SK-N-MC (cell line): ENCODE measurements around the gene ANKRD60.

Experiments
- DNase-seq: peaks from one replicate; pipeline ENCODE4 v3.0.0-alpha.2; 2011; ENCODE audit warnings: low read depth, low spot score
- H3K27ac ChIP-seq: fragments of 200-600 bp; sonication (generic); 2 replicates; pipeline ENCODE4 v1.5.1; 2016; ENCODE audit warnings: mixed run types
- H3K36me3 ChIP-seq: fragments of 200-600 bp; sonication (generic); 2 replicates; pipeline ENCODE4 v1.6.1; 2017; ENCODE audit warnings: antibody characterized with exemption, low read length, mixed read lengths; ENCODE audit not compliant: insufficient read depth
- H3K4me3 ChIP-seq: fragments of 200-600 bp; sonication (generic); 2 replicates; pipeline ENCODE4 v1.5.1; 2016
- H3K9ac ChIP-seq: fragments of 200-600 bp; sonication (generic); 2 replicates; pipeline ENCODE4 v1.8.0; 2017; ENCODE audit warnings: mixed run types, mixed read lengths; ENCODE audit not compliant: insufficient read length
- H3K9me3 ChIP-seq: fragments of 200-600 bp; sonication (generic); 2 replicates; pipeline ENCODE4 v1.6.1; 2017; ENCODE audit warnings: low read depth, mild to moderate bottlenecking, antibody characterized with exemption, low read length, moderate library complexity, mixed read lengths
- EZH2 ChIP-seq: fragments of 200-600 bp; sonication (generic); IDR thresholded peaks from one replicate; pipeline ENCODE4 v1.6.1; 2017; ENCODE audit warnings: antibody characterized with exemption
- FOXP2 ChIP-seq: optimal IDR thresholded peaks from 2 replicates; pipeline ENCODE3; 2011; ENCODE audit warnings: mild to moderate bottlenecking, moderate library complexity; ENCODE audit not compliant: insufficient read depth; ENCODE audit errors: extremely low read length, control extremely low read depth
- POLR2AphosphoS5 ChIP-seq: IDR thresholded peaks from 2 replicates; pipeline ENCODE4 v1.6.1; 2012; ENCODE audit warnings: mild to moderate bottlenecking, low read depth, low read length, borderline replicate concordance

The ANKRD60 gene

DNA sequence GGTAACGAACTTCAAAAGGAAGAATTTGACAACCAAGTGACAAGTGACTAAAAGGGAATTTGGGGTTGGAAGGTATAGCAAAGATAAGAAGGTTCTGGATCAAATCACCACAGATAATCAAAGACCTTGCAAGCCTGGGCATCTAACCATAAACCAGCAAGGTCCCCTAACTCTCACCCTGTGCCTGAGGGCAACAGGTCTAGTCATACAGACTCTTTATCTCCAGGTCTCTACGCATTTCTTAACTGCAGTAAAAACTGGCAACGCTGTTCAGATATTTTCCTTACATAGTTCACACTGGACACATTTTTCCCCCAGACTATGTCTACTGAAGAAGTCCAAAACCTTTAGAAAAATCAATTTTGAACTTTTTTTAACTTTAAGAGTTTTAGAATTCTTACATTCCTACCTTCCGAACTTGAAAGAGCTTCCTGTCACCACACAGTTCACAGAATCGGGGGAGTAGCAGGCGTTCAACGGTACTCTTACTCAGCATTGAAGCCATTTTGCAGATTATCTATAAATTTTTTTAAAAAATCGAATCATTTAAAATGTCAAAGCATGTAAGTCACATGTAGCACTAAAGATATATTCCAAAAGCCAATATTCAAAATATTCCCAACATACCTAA is 23.0 kb upstream of the ANKRD60 start:
- H3K9me3 ChIP-seq: no peaks in the 10 kb centered on the region
- H3K4me3 ChIP-seq: no peak overlapping the region
- peaks cover 8% of the 10 kb centered on the region; the same call in 1 of the 2 replicates for H3K36me3 ChIP-seq
- H3K9ac ChIP-seq: no peak overlapping the region
- DNase-seq: no peak
- no peak overlapping the region for H3K27ac ChIP-seq
- TF ChIP-seq POLR2AphosphoS5 (no peak), FOXP2 (no peak), EZH2 (no peak)

GRCh38 chr20:58246346-58246745 is 17.9 kb upstream of the ANKRD60 start:
- Histone ChIP-seq H3K27ac (no peak overlapping the region), H3K4me3 (no peak overlapping the region), H3K36me3 (peaks cover 21% of the 10 kb centered on the region; the same call in 1 of the 2 replicates), H3K9ac (no peak overlapping the region), H3K9me3 (no peaks in the 10 kb centered on the region)
- DNase-seq: no peak
- TF ChIP-seq EZH2 (no peak), FOXP2 (no peak), POLR2AphosphoS5 (no peak)

DNA sequence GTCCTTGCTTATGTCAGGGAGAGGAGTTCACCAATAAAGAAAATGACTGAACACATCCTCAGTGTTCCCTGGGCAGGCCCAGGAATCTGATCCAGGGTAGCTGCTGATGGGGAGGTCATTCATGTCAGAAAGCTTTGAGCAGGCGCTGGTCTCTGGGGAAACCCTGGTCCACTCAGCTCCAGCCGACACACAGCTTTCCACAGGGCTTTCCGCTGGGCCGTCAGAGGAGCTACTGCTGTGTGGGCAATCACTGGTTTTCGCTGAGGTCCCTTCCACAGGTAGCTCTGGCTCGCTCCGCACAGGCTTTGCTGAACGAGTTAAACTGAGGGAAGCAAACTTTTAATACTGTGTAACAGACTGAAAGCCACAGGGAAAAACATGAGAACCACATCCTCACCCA is 17.5 kb upstream of the ANKRD60 start:
- TF ChIP-seq EZH2: no peak
- TF ChIP-seq POLR2AphosphoS5: no peak
- TF ChIP-seq FOXP2: no peak
- no peaks in the 10 kb centered on the region for H3K9me3 ChIP-seq
- H3K36me3 ChIP-seq: peaks cover 21% of the 10 kb centered on the region; the same call in 1 of the 2 replicates
- H3K9ac ChIP-seq: no peak overlapping the region
- H3K27ac ChIP-seq: no peak overlapping the region
- no peak overlapping the region for H3K4me3 ChIP-seq
- DNase-seq: no peak

GRCh38 chr20:58245181-58245891 is 16.9 kb upstream of the ANKRD60 start:
- DNase-seq: no peak
- no peak overlapping the region for H3K4me3 ChIP-seq
- no peak overlapping the region; the same call in 1 of the 2 replicates for H3K27ac ChIP-seq
- H3K36me3 ChIP-seq: peaks cover 21% of the 10 kb centered on the region; the same call in 1 of the 2 replicates
- TF ChIP-seq POLR2AphosphoS5 (no peak), EZH2 (no peak), FOXP2 (no peak)
- H3K9ac ChIP-seq: no peak overlapping the region
- H3K9me3 ChIP-seq: no peaks in the 10 kb centered on the region

GRCh38 chr20:58244517-58245030 is 16.1 kb upstream of the ANKRD60 start:
- Histone ChIP-seq H3K27ac (no peak overlapping the region), H3K36me3 (peaks cover 21% of the 10 kb centered on the region; the same call in 1 of the 2 replicates), H3K4me3 (no peak overlapping the region), H3K9me3 (no peaks in the 10 kb centered on the region), H3K9ac (no peak overlapping the region)
- TF ChIP-seq FOXP2 (no peak), EZH2 (no peak), POLR2AphosphoS5 (no peak)
- no peak for DNase-seq

GRCh38 chr20:58243653-58244410 is 15.4 kb upstream of the ANKRD60 start:
- Histone ChIP-seq H3K36me3 (peaks cover 18% of the 10 kb centered on the region; the same call in 1 of the 2 replicates), H3K9ac (no peak overlapping the region), H3K4me3 (no peak overlapping the region), H3K27ac (no peak overlapping the region), H3K9me3 (no peaks in the 10 kb centered on the region)
- no peak for DNase-seq
- TF ChIP-seq FOXP2: no peak
- TF ChIP-seq POLR2AphosphoS5: no peak
- no peak for TF ChIP-seq EZH2

- Histone ChIP-seq H3K36me3 (peaks cover 15% of the 10 kb centered on the region; the same call in 1 of the 2 replicates), H3K27ac (no peak overlapping the region), H3K9ac (no peak overlapping the region), H3K9me3 (no peaks in the 10 kb centered on the region), H3K4me3 (no peak overlapping the region)
- no peak for TF ChIP-seq POLR2AphosphoS5
- TF ChIP-seq EZH2: no peak
- TF ChIP-seq FOXP2: no peak
- no peak for DNase-seq
Observed at GRCh38 chr20:58242824-58243223, 14.4 kb upstream of the ANKRD60 start.

DNA sequence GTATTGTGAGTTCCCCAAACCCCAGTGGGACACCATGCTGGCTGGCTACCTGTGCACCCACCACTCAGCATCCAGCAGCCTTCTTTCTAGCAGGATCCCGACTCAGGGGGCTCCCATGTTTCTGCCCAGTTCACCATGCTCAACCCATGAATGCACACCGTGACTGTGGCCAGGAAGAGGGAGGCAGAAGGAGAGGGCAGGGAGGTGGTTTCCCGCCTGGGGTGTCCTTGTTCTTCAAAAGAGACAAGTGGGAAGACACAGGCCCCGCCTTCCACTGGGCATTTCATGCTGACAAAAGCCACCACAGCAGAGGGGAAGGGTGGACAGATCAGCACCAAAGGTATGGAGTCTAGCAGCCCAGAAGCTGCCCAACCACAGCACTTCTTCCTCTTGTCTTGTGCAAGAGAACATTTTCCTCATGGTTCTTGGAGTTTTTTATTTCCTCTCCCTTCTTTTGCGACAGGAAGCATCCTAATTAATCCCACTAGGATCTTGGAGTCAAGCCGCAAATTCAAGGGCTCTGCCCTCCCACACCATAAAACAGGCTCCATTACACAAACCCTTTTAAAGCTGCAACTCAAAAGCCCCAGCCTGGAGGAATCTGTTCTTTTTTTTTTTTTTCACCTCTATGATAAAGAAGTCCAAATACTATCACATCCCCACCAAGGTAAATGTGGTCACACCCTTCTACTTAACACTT is 13.5 kb upstream of the ANKRD60 start:
- H3K9me3 ChIP-seq: no peaks in the 10 kb centered on the region
- no peak for TF ChIP-seq EZH2
- TF ChIP-seq POLR2AphosphoS5: no peak
- no peak for TF ChIP-seq FOXP2
- peaks cover 13% of the 10 kb centered on the region; the same call in 1 of the 2 replicates for H3K36me3 ChIP-seq
- no peak overlapping the region for H3K4me3 ChIP-seq
- no peak for DNase-seq
- no peak overlapping the region for H3K27ac ChIP-seq
- H3K9ac ChIP-seq: no peak overlapping the region
